Measurements from ENCODE around the gene TNK2.
"Not testable (repeated sequence)": the region's sequence is repeated elsewhere in the genome, so short reads cannot be mapped to it uniquely, and the experiment has no call there.

DNA sequence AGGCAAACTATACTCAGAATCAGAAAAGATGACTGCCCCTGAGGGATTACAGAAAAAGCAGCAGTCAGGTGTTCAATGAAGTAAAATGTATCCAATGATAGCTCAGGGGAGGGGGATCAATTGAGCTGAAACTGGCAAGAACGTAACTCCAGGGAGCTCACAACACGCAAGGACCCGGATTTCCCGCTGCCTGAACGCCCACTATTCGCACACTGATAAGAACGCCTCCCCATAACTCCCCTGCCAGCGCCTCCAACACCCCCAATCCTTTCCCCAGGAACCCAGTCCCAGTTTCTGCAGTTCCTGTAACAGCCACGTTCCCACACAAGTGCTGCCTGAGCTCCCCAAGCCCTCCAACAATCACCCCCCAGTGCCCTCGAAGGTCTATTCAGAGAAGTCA lies 44.2 kb upstream of the TNK2 start:
- TF ChIP-seq ZNF274 (IDR thresholded peaks at IDR 0.05; ENCODE audit: low read depth, low read length); YY1 (IDR thresholded peaks at IDR 0.05; ENCODE audit: insufficient read depth, insufficient read length); SUZ12 (IDR thresholded peaks at IDR 0.05; ENCODE audit: extremely low read depth, insufficient read depth, insufficient read length): not testable (repeated sequence)
